ENCODE data around the gene C8G.

Gene C8G

GRCh38 chr9:136942881-136943230, 2.2 kb upstream of the C8G start:
- H3K9me3 ChIP-seq (ENCODE audit: control insufficient read depth, insufficient read depth, low read length): no peaks in the 10 kb centered on the region
- peaks cover 5% of the 10 kb centered on the region; the same call in 1 of the 2 replicates for H3K4me1 ChIP-seq (ENCODE audit: control insufficient read depth, insufficient read depth, low read length)
- H3K9ac ChIP-seq (ENCODE audit: low read depth, low read length): no peak overlapping the region
- no peak overlapping the region for H3K27ac ChIP-seq (ENCODE audit: low read depth, low read length)
- no peaks in the 10 kb centered on the region for H3K27me3 ChIP-seq (ENCODE audit: control insufficient read depth, insufficient read depth, low read length)
- peaks cover 34% of the 10 kb centered on the region for H3K36me3 ChIP-seq (ENCODE audit: control insufficient read depth, insufficient read depth, low read length)
- H3K4me3 ChIP-seq (ENCODE audit: low read depth, low read length): no peak overlapping the region

- H3K4me3 ChIP-seq (ENCODE audit: low read depth, low read length): peak overlapping the region; percentile 88
- peaks cover 5% of the 10 kb centered on the region; the same call in 1 of the 2 replicates for H3K4me1 ChIP-seq (ENCODE audit: control insufficient read depth, insufficient read depth, low read length)
- no peaks in the 10 kb centered on the region for H3K9me3 ChIP-seq (ENCODE audit: control insufficient read depth, insufficient read depth, low read length)
- H3K36me3 ChIP-seq (ENCODE audit: control insufficient read depth, insufficient read depth, low read length): peaks cover 34% of the 10 kb centered on the region
- H3K9ac ChIP-seq (ENCODE audit: low read depth, low read length): peak overlapping the region; percentile 46
- H3K27ac ChIP-seq (ENCODE audit: low read depth, low read length): peak overlapping the region; percentile 80
- H3K27me3 ChIP-seq (ENCODE audit: control insufficient read depth, insufficient read depth, low read length): no peaks in the 10 kb centered on the region
These were observed 1.5 kb upstream of the C8G start for GRCh38 chr9:136943291-136944211.

GRCh38 chr9:136944212-136944518, 878 bp upstream of the C8G start:
- Histone ChIP-seq H3K9ac (ENCODE audit: low read depth, low read length) (peak overlapping the region; percentile 46), H3K9me3 (ENCODE audit: control insufficient read depth, insufficient read depth, low read length) (no peaks in the 10 kb centered on the region), H3K4me3 (ENCODE audit: low read depth, low read length) (peak overlapping the region; percentile 88), H3K27ac (ENCODE audit: low read depth, low read length) (peak overlapping the region; percentile 80), H3K4me1 (ENCODE audit: control insufficient read depth, insufficient read depth, low read length) (peaks cover 5% of the 10 kb centered on the region; the same call in 1 of the 2 replicates), H3K27me3 (ENCODE audit: control insufficient read depth, insufficient read depth, low read length) (no peaks in the 10 kb centered on the region), H3K36me3 (ENCODE audit: control insufficient read depth, insufficient read depth, low read length) (peaks cover 34% of the 10 kb centered on the region)

- no peak overlapping the region for H3K9ac ChIP-seq (ENCODE audit: low read depth, low read length)
- no peak overlapping the region for H3K4me3 ChIP-seq (ENCODE audit: low read depth, low read length)
- no peaks in the 10 kb centered on the region for H3K9me3 ChIP-seq (ENCODE audit: control insufficient read depth, insufficient read depth, low read length)
- H3K27ac ChIP-seq (ENCODE audit: low read depth, low read length): no peak overlapping the region
- H3K27me3 ChIP-seq (ENCODE audit: control insufficient read depth, insufficient read depth, low read length): no peaks in the 10 kb centered on the region
- H3K4me1 ChIP-seq (ENCODE audit: control insufficient read depth, insufficient read depth, low read length): peaks cover 10% of the 10 kb centered on the region
- H3K36me3 ChIP-seq (ENCODE audit: control insufficient read depth, insufficient read depth, low read length): peaks cover 21% of the 10 kb centered on the region
These were observed 537 bp downstream of the C8G start for GRCh38 chr9:136945333-136946227.

GRCh38 chr9:136946228-136947027, 1.4 kb downstream of the C8G start:
- no peak overlapping the region for H3K27ac ChIP-seq (ENCODE audit: low read depth, low read length)
- no peaks in the 10 kb centered on the region for H3K9me3 ChIP-seq (ENCODE audit: control insufficient read depth, insufficient read depth, low read length)
- peaks cover 12% of the 10 kb centered on the region for H3K36me3 ChIP-seq (ENCODE audit: control insufficient read depth, insufficient read depth, low read length)
- H3K4me1 ChIP-seq (ENCODE audit: control insufficient read depth, insufficient read depth, low read length): peaks cover 12% of the 10 kb centered on the region
- no peaks in the 10 kb centered on the region for H3K27me3 ChIP-seq (ENCODE audit: control insufficient read depth, insufficient read depth, low read length)
- H3K4me3 ChIP-seq (ENCODE audit: low read depth, low read length): no peak overlapping the region
- H3K9ac ChIP-seq (ENCODE audit: low read depth, low read length): no peak overlapping the region

- Histone ChIP-seq H3K27ac (ENCODE audit: low read depth, low read length) (no peak overlapping the region), H3K9me3 (ENCODE audit: control insufficient read depth, insufficient read depth, low read length) (no peaks in the 10 kb centered on the region), H3K4me3 (ENCODE audit: low read depth, low read length) (no peak overlapping the region), H3K36me3 (ENCODE audit: control insufficient read depth, insufficient read depth, low read length) (peaks cover 4% of the 10 kb centered on the region), H3K9ac (ENCODE audit: low read depth, low read length) (no peak overlapping the region), H3K4me1 (ENCODE audit: control insufficient read depth, insufficient read depth, low read length) (peaks cover 12% of the 10 kb centered on the region), H3K27me3 (ENCODE audit: control insufficient read depth, insufficient read depth, low read length) (no peaks in the 10 kb centered on the region)
These were observed 2.2 kb downstream of the C8G start for GRCh38 chr9:136947028-136947891.

GRCh38 chr9:136947955-136948510, 3.0 kb downstream of the C8G start:
- Histone ChIP-seq H3K4me1 (ENCODE audit: control insufficient read depth, insufficient read depth, low read length) (peaks cover 12% of the 10 kb centered on the region), H3K9ac (ENCODE audit: low read depth, low read length) (no peak overlapping the region), H3K9me3 (ENCODE audit: control insufficient read depth, insufficient read depth, low read length) (no peaks in the 10 kb centered on the region), H3K27ac (ENCODE audit: low read depth, low read length) (no peak overlapping the region), H3K4me3 (ENCODE audit: low read depth, low read length) (no peak overlapping the region), H3K36me3 (ENCODE audit: control insufficient read depth, insufficient read depth, low read length) (no peaks in the 10 kb centered on the region), H3K27me3 (ENCODE audit: control insufficient read depth, insufficient read depth, low read length) (no peaks in the 10 kb centered on the region)

GRCh38 chr9:136949239-136949816, 4.3 kb downstream of the C8G start:
- H3K4me1 ChIP-seq (ENCODE audit: control insufficient read depth, insufficient read depth, low read length): peaks cover 12% of the 10 kb centered on the region
- H3K4me3 ChIP-seq (ENCODE audit: low read depth, low read length): peak overlapping the region; percentile 62
- H3K27ac ChIP-seq (ENCODE audit: low read depth, low read length): peak overlapping the region; percentile 47
- no peaks in the 10 kb centered on the region for H3K27me3 ChIP-seq (ENCODE audit: control insufficient read depth, insufficient read depth, low read length)
- peak overlapping the region; percentile 44; the same call in 1 of the 2 replicates for H3K9ac ChIP-seq (ENCODE audit: low read depth, low read length)
- H3K9me3 ChIP-seq (ENCODE audit: control insufficient read depth, insufficient read depth, low read length): no peaks in the 10 kb centered on the region
- no peaks in the 10 kb centered on the region for H3K36me3 ChIP-seq (ENCODE audit: control insufficient read depth, insufficient read depth, low read length)

GRCh38 chr9:136949817-136950655, 5.0 kb downstream of the C8G start:
- Histone ChIP-seq H3K36me3 (ENCODE audit: control insufficient read depth, insufficient read depth, low read length) (no peaks in the 10 kb centered on the region), H3K9me3 (ENCODE audit: control insufficient read depth, insufficient read depth, low read length) (no peaks in the 10 kb centered on the region), H3K4me3 (ENCODE audit: low read depth, low read length) (peak overlapping the region; percentile 62), H3K9ac (ENCODE audit: low read depth, low read length) (peak overlapping the region; percentile 58), H3K27ac (ENCODE audit: low read depth, low read length) (peak overlapping the region; percentile 70), H3K4me1 (ENCODE audit: control insufficient read depth, insufficient read depth, low read length) (peaks cover 12% of the 10 kb centered on the region), H3K27me3 (ENCODE audit: control insufficient read depth, insufficient read depth, low read length) (no peaks in the 10 kb centered on the region)
